ENCODE measurements around the gene SIPA1L2. TPM values are rescaled to one million over a fixed set of nuclear protein-coding genes. Genes with fewer than 3 reads are reported as not detected.

The SIPA1L2 gene
- total RNA-seq, 2 donors from 2014 or later, result 1.3 to 3.3 TPM

- H3K9me3 ChIP-seq (ENCODE audit: control insufficient read depth, low read length, poor library complexity, severe bottlenecking), result no peaks in the 10 kb centered on the region
- no peak for DNase-seq
- no peak overlapping the region for H3K4me3 Mint-ChIP-seq
- ATAC-seq, result no peak
- H3K27ac Mint-ChIP-seq, result no peak overlapping the region
- H3K4me1 Mint-ChIP-seq, result peaks cover 3% of the 10 kb centered on the region
- H3K36me3 Mint-ChIP-seq (ENCODE audit: low read depth), result no peaks in the 10 kb centered on the region
- H3K27me3 Mint-ChIP-seq, result no peaks in the 10 kb centered on the region
Observed at GRCh38 chr1:232586679-232587078, 43.3 kb downstream of the SIPA1L2 start.

- H3K4me3 Mint-ChIP-seq, result no peak overlapping the region
Observed at GRCh38 chr1:232585486-232585885, 44.4 kb downstream of the SIPA1L2 start.

GRCh38 chr1:232581932-232582331 is 48.0 kb downstream of the SIPA1L2 start:
- H3K4me1 Mint-ChIP-seq, result peaks cover 15% of the 10 kb centered on the region
- ATAC-seq, result no peak
- no peaks in the 10 kb centered on the region for H3K36me3 Mint-ChIP-seq (ENCODE audit: low read depth)
- H3K27ac Mint-ChIP-seq, result no peak overlapping the region
- H3K4me3 Mint-ChIP-seq, result no peak overlapping the region
- H3K9me3 ChIP-seq (ENCODE audit: control insufficient read depth, low read length, poor library complexity, severe bottlenecking), result no peaks in the 10 kb centered on the region
- no peak for DNase-seq
- H3K27me3 Mint-ChIP-seq, result no peaks in the 10 kb centered on the region

More at GRCh38 chr1:232585486-232585885, 44.4 kb downstream of the SIPA1L2 start:
- Mint-ChIP-seq H3K27me3 (no peaks in the 10 kb centered on the region), H3K27ac (no peak overlapping the region), H3K36me3 (ENCODE audit: low read depth) (no peaks in the 10 kb centered on the region), H3K4me1 (peaks cover 3% of the 10 kb centered on the region)
- H3K9me3 ChIP-seq (ENCODE audit: control insufficient read depth, low read length, poor library complexity, severe bottlenecking), result no peaks in the 10 kb centered on the region
- no peak for DNase-seq
- no peak for ATAC-seq

Other genes starting within 250 kb of the SIPA1L2 start
- 1 to 10 TPM; 1.3 to 1.8 TPM for gene MAP10, start 175.3 kb upstream of the SIPA1L2 start, total RNA-seq